SKM-1 treated with dmso at 0.1 percent for 144 hours (cell line): ENCODE results near the gene PCP2.

Experiments
- DNase-seq: peaks from one replicate; lab custom pipeline; 2025; ENCODE audit not compliant: unreplicated experiment; lab: John Stamatoyannopoulos, UW

PCP2 gene

GRCh38 chr19:7620442-7621412, 12.8 kb downstream of the PCP2 start:
- DNase-seq: no peak

DNA sequence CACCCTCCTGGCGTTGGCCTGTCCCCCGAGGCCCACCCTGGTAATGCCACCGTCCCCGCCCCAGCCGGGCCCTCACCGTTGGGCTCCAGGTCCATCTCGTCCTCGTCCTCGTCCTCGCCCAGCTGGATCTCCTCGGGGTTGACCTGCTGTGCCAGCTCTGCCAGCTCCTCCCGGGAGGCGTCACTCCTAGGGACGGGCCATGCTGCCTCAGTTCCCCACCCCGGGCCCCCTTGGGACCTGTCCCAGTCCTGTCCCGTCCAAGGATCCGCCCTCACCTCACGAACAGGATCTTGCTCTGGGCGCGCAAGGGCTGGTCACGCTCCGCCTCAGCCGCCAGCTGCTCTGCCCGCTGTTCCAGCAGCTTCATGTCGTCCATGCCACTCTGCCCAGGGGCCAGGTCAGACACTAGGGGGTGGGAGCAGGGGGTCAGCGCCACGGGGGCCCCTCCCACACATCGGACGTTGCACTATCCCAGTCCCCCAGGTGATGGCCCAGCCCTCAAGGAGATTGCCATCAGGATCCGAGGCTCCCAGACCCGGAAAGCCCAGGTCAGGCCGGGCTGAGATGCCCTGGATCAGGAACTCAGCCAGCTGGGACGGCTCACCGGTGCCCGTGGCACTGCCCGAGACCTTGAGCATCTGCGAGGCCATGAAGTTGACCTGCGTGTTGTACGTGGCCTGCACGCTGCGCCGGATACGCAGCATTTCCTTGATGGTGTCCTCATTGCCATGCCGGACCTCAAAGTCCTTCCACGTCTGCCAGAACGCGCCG, 13.7 kb downstream of the PCP2 start:
- no peak for DNase-seq

DNA sequence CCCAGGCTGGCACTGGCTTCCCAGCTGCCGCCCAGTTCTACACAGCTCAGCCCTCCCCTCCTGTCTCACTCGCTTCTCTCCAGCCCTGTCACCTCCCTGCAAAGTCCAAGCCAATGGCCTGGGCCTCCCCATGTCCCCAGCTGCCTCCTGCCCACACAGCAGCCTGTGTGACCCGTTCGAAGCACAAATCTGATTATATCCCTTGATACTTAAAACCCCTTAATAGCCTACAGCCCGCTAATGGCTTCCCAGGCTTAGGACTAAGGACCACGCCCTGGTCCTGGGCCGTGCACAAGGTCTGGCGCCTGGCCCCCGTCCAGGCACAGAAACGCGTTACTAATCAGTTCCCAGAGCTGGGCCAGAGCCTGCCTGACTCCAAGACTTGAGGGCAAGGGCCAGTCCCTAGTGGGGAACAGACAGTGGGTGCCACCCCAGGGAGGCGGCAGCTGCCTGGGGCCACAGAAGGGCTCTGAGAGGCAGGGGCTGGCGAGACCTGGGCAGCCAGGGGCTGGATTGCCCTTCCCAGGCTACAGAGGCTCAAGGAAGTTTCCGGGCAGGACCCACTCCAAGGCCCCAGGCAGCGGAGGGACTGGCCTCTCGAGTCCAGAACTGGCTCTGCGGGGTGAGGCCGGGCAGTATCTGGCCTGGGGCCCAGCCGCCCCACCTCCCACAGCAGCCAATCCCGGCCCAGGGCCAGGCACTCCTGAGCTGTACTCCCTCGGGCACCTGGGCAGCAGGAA, 14.6 kb downstream of the PCP2 start:
- no peak for DNase-seq

GRCh38 chr19:7618348-7618747, 15.2 kb downstream of the PCP2 start:
- no peak for DNase-seq

DNA sequence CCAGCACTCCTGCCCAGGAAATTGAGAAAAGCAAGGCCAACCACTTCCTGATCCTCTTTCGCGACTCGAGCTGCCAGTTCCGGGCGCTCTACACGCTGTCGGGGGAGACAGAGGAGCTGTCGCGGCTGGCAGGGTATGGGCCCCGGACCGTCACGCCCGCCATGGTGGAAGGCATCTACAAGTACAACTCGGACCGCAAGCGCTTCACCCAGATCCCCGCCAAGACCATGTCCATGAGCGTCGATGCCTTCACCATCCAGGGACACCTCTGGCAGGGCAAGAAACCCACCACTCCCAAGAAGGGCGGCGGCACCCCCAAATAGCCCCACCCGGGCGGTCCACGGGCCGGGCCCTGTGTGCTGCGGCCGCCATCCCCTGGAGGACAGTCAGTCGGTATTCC, 15.8 kb downstream of the PCP2 start:
- DNase-seq: no peak

- no peak for DNase-seq
Observed at GRCh38 chr19:7617172-7617571, 16.3 kb downstream of the PCP2 start.

DNA sequence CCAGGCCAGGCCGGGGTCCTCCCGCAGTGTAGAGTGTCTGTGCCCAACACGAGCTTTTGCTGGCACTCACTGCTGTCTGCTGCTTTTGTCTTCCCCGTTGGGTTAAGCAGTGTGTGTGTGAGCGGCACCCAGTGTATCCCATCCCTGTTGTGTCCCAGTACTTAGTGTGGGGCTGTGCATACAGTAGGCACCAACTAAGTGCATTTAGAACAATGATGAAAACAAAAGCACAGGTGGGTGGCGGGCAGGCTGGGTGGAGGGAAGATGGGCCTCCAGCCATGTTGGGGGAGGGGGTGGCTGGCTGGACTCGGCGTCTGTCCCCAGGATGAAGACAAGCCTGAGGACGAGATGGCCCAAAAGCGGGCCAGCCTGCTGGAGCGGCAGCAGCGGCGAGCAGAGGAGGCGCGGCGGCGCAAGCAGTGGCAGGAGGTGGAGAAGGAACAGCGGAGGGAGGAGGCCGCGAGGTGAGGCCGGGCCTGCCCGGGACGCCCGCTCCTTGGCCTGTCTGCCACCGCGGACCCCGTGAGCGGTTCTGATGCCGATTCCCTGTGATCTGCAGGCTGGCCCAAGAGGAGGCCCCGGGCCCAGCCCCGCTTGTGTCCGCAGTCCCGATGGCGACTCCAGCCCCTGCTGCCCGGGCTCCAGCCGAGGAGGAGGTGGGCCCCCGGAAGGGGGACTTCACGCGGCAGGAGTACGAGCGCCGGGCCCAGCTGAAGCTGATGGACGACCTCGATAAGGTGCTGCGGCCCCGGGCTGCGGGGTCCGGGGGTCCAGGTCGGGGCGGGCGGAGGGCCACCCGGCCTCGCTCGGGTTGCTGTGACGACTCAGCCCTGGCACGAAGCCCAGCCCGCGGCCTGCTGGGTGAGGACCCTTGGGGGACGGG, 18.4 kb downstream of the PCP2 start:
- DNase-seq: no peak

DNA sequence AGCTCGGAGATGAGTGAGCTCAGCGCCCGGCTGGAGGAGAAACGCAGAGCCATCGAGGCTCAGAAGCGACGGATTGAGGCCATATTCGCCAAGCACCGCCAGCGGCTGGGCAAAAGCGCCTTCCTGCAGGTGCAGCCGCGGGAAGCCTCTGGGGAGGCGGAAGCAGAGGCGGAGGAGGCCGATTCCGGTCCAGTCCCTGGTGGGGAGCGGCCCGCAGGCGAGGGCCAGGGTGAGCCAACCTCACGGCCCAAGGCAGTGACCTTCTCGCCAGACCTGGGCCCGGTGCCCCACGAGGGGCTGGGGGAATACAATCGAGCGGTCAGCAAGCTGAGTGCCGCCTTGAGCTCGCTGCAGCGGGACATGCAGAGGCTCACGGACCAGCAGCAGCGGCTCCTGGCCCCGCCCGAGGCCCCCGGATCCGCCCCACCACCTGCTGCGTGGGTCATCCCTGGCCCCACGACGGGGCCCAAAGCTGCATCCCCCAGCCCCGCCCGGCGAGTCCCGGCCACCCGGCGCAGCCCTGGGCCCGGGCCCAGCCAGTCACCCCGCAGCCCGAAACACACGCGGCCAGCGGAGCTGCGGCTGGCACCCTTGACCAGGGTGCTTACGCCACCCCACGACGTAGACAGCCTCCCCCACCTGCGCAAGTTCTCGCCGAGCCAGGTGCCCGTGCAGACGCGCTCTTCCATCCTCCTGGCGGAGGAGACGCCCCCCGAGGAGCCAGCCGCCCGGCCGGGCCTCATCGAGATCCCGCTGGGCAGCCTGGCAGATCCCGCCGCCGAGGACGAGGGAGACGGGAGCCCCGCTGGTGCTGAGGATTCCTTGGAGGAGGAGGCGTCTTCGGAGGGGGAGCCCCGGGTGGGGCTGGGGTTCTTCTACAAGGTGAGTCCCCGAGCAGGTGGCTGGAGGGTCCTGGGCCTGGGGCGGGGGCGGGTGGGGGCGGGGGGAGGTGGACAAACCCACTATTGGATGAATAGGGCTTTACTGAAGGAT, 20.9 kb downstream of the PCP2 start:
- DNase-seq: no peak

DNA sequence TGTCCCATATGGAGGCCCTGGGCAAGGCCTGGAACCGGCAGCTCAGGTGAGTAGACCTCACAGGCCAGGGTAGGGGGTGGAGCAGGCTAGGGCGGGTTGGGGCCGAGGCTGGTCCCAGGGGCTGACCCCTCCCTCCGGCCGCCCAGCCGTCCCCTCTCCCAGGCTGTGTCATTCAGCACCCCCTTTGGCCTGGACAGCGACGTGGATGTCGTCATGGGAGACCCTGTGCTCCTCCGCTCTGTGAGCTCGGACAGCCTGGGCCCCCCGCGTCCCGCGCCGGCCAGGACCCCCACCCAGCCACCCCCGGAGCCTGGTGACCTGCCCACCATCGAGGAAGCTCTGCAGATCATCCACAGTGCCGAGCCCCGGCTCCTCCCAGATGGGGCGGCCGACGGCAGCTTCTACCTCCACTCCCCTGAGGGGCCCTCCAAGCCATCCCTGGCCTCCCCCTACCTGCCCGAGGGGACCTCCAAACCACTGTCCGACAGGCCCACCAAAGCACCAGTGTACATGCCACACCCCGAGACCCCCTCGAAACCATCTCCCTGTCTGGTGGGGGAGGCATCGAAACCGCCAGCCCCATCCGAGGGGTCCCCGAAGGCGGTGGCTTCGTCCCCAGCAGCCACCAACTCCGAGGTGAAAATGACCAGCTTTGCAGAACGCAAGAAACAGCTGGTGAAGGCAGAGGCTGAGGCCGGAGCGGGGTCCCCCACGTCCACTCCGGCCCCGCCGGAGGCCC, 21.8 kb downstream of the PCP2 start:
- DNase-seq: no peak

- DNase-seq: no peak
Observed at GRCh38 chr19:7610491-7611240, 22.9 kb downstream of the PCP2 start.

- no peak for DNase-seq
Observed at GRCh38 chr19:7607874-7608560, 25.5 kb downstream of the PCP2 start.

GRCh38 chr19:7607212-7607873, 26.2 kb downstream of the PCP2 start:
- no peak for DNase-seq

DNA sequence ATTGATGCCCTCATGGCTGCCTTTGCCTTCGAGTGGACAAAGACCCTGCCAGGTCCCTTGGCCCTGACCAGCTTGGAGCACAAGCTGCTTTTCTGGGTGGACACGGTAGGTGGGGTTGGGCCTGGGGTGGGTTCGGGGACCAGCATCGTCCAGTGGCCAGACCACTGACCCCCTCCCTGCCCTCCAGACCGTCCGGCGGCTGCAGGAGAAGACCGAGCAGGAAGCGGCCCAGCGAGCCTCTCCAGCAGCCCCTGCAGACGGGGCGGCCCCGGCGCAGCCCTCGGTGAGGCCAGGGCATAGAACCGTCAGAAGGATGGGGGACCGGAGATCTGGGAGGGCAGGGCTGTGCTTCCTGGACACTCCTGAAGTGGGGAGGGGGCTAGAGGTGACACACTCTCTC, 27.2 kb downstream of the PCP2 start:
- no peak for DNase-seq

DNA sequence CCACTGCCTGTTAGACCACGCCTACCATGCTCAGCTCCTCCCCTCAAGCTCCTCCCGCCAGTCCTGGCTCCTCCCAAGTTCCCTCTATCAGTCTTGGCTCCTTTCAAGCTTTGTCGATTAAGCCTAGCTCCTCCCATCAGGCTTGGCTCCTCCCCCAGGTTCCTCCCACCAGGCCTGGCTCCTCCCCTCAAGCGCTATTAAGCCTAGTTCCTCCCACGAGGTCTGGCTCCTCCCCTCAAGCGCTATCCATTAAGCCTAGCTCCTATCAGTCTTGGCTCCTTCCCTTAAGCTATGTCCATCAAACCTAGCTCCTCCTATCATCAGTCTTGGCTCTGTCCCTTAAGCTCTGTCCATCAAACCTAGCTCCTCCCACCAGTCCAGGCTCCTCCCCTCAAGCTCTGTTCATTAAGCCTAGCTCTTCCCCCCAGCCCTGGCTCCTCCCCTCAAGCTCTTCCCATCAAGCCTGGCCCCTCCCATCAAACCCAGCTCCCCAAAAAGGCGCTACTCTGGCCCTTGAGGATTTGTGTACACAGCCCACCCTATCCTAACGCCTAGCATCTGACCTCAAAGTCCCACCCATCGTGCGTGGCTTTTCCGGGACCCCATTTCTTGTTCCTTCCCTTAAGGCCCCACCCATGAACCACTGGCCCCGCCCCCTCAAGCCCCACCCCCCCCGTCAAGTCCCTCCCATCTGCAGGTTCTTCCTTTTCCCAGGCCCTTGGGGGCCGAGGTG, 27.9 kb downstream of the PCP2 start:
- DNase-seq: peak; percentile 66

DNA sequence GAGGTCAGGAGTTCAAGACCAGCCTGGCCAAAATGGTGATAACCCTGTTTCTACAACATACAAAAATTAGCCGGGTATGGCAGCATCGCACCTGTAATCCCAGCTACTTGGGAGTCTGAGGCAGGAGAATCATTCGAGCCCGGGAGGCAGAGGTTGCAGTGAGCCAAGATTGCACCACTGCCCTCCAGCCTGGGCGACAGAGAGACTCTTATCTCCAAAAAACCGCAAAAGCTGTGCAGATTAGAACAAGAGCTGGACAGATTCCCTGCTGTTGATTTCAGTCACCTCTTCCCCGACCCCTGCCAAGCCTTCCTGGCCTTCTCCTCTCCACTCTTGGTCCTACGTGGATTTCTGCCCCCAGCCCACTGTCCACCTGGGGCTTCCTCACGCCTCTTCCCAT, 29.6 kb downstream of the PCP2 start:
- DNase-seq: no peak

GRCh38 chr19:7602935-7603497, 30.5 kb downstream of the PCP2 start:
- no peak for DNase-seq
